Activated naive CD4-positive, alpha-beta T cell treated with anti-CD3 and anti-CD28 coated beads, Interleukin-2, amount 50 U/mL, for 72 hours (primary cell): Measurements from ENCODE around the gene AKAP10. TPM values are rescaled to one million over a fixed set of nuclear protein-coding genes. Genes with fewer than 3 reads are reported as not detected.
A peak's percentile ranks its signal among the peaks of the same experiment; 100 is the strongest.
"Not testable (repeated sequence)": the region's sequence is repeated elsewhere in the genome, so short reads cannot be mapped to it uniquely, and the experiment has no call there.

Experiments used
- ATAC-seq, 2 donors: fragments of 150-1000 bp; cut with Tn5 transposase; 2 replicates each; pipeline ENCODE4 v1.10.0; 2021; ENCODE audit warnings: mild to moderate bottlenecking in 2 of 2, moderate library complexity in 2 of 2
- DNase-seq, 2 donors: peaks; one replicate each; pipeline ENCODE4 v3.0.0; 2021 to 2022; ENCODE audit warnings: low spot score in 2 of 2
- H3K27ac Mint-ChIP-seq, 2 donors: one replicate each; pipeline ENCODE4 v1.8.0; 2022; ENCODE audit warnings: mild to moderate bottlenecking in 2 of 2, mixed read lengths in 2 of 2
- H3K36me3 Mint-ChIP-seq, 2 donors: one replicate each; pipeline ENCODE4 v1.8.0; 2022; ENCODE audit warnings: mixed read lengths in 2 of 2
- H3K9me3 Mint-ChIP-seq, 2 donors: one replicate each; pipeline ENCODE4 v1.8.0; 2022; ENCODE audit warnings: mixed read lengths in 2 of 2
- total RNA-seq, 2 donors: library from RNA; stranded (reverse); gene quantifications; one replicate each; pipeline ENCODE4 v1.2.3, GENCODE V29; 2022

Gene AKAP10
- total RNA-seq, 2 donors from 2014 or later = 42.0 to 55.8 TPM

- peak overlapping the region in 1 of 2 donors; percentile 16 for H3K27ac Mint-ChIP-seq
- peaks cover 0 to 1% of the 10 kb centered on the region in 2 donors for H3K36me3 Mint-ChIP-seq
- ATAC-seq (peak; percentile 14 to 27), DNase-seq (no peak)
- no peaks in the 10 kb centered on the region for H3K9me3 Mint-ChIP-seq
Measured at GRCh38 chr17:19897903-19898302, 79.7 kb downstream of the AKAP10 start.

GRCh38 chr17:19897090-19897837 is 80.4 kb downstream of the AKAP10 start:
- Mint-ChIP-seq H3K9me3 (no peaks in the 10 kb centered on the region), H3K27ac (peak overlapping the region in 1 of 2 donors; percentile 37), H3K36me3 (no peaks in the 10 kb centered on the region)
- ATAC-seq = peak in 1 of 2 donors; percentile 18
- DNase-seq = no peak

GRCh38 chr17:19896679-19897078 is 80.9 kb downstream of the AKAP10 start:
- DNase-seq = no peak
- Mint-ChIP-seq H3K9me3 (no peaks in the 10 kb centered on the region), H3K27ac (peak overlapping the region in 1 of 2 donors; percentile 37), H3K36me3 (no peaks in the 10 kb centered on the region)
- ATAC-seq = no peak

- not testable (repeated sequence) for H3K36me3 Mint-ChIP-seq, DNase-seq, H3K27ac Mint-ChIP-seq, ATAC-seq, H3K9me3 Mint-ChIP-seq
Measured at GRCh38 chr17:19890554-19890953, 87.1 kb downstream of the AKAP10 start.

GRCh38 chr17:19890001-19890400 is 87.6 kb downstream of the AKAP10 start:
- not testable (repeated sequence) for ATAC-seq, H3K9me3 Mint-ChIP-seq, DNase-seq, H3K27ac Mint-ChIP-seq, H3K36me3 Mint-ChIP-seq

GRCh38 chr17:19886116-19886515 is 91.5 kb downstream of the AKAP10 start:
- no peak for DNase-seq
- Mint-ChIP-seq H3K27ac (no peak overlapping the region), H3K9me3 (no peaks in the 10 kb centered on the region), H3K36me3 (no peaks in the 10 kb centered on the region)
- ATAC-seq = no peak

GRCh38 chr17:19883537-19884215 is 94.0 kb downstream of the AKAP10 start:
- Mint-ChIP-seq H3K36me3 (no peaks in the 10 kb centered on the region), H3K9me3 (no peaks in the 10 kb centered on the region), H3K27ac (no peak overlapping the region)
- no peak for DNase-seq
- peak; percentile 46 to 89 for ATAC-seq

- no peak for ATAC-seq
- Mint-ChIP-seq H3K9me3 (no peaks in the 10 kb centered on the region), H3K27ac (no peak overlapping the region), H3K36me3 (no peaks in the 10 kb centered on the region)
- no peak for DNase-seq
Measured at GRCh38 chr17:19880393-19880792, 97.2 kb downstream of the AKAP10 start.

GRCh38 chr17:19877364-19877945 is 100.2 kb downstream of the AKAP10 start:
- Mint-ChIP-seq H3K36me3 (no peaks in the 10 kb centered on the region), H3K9me3 (no peaks in the 10 kb centered on the region), H3K27ac (no peak overlapping the region)
- DNase-seq = no peak
- no peak for ATAC-seq

GRCh38 chr17:19876529-19877161 is 101.0 kb downstream of the AKAP10 start:
- H3K9me3 Mint-ChIP-seq = no peaks in the 10 kb centered on the region
- ATAC-seq = peak; percentile 49 to 78
- H3K27ac Mint-ChIP-seq = no peak overlapping the region
- H3K36me3 Mint-ChIP-seq = no peaks in the 10 kb centered on the region
- no peak for DNase-seq

GRCh38 chr17:19874256-19874655 is 103.4 kb downstream of the AKAP10 start:
- ATAC-seq = no peak
- Mint-ChIP-seq H3K36me3 (no peaks in the 10 kb centered on the region), H3K27ac (no peak overlapping the region), H3K9me3 (no peaks in the 10 kb centered on the region)
- DNase-seq = no peak

- DNase-seq = no peak
- no peaks in the 10 kb centered on the region for H3K36me3 Mint-ChIP-seq
- no peak for ATAC-seq
- H3K27ac Mint-ChIP-seq = no peak overlapping the region
- no peaks in the 10 kb centered on the region for H3K9me3 Mint-ChIP-seq
Measured at GRCh38 chr17:19873346-19873745, 104.3 kb downstream of the AKAP10 start.

- Mint-ChIP-seq H3K9me3 (no peaks in the 10 kb centered on the region), H3K27ac (no peak overlapping the region), H3K36me3 (no peaks in the 10 kb centered on the region)
- ATAC-seq = no peak
- no peak for DNase-seq
Measured at GRCh38 chr17:19868079-19868395, 109.6 kb downstream of the AKAP10 start.

GRCh38 chr17:19867329-19868078 is 110.1 kb downstream of the AKAP10 start, which contains the start of gene ULK2:
TSS of gene ULK2 (minus strand) at chr17:19867936. CDS start at chr17:19867417, 519 bp downstream.
- no peaks in the 10 kb centered on the region for H3K9me3 Mint-ChIP-seq
- ATAC-seq (peak; percentile 81 to 86), DNase-seq (peak; percentile 55 to 68)
- no peaks in the 10 kb centered on the region for H3K36me3 Mint-ChIP-seq
- H3K27ac Mint-ChIP-seq = peak within 1 kb of the TSS; percentile 36 to 62

- Mint-ChIP-seq H3K36me3 (no peaks in the 10 kb centered on the region), H3K9me3 (no peaks in the 10 kb centered on the region), H3K27ac (peak overlapping the region; percentile 36 to 62)
- peak; percentile 51 to 65 for DNase-seq
- ATAC-seq = peak; percentile 58 to 66
Measured at GRCh38 chr17:19867079-19867328, 110.6 kb downstream of the AKAP10 start.

GRCh38 chr17:19865021-19865420 is 112.6 kb downstream of the AKAP10 start:
- DNase-seq (no peak), ATAC-seq (no peak)
- no peaks in the 10 kb centered on the region for H3K36me3 Mint-ChIP-seq
- H3K9me3 Mint-ChIP-seq = no peaks in the 10 kb centered on the region
- no peak overlapping the region for H3K27ac Mint-ChIP-seq
